Spleen (tissue), 11 donors: Measurements from ENCODE around the gene ATP6V1B1. TPM values are rescaled to one million over a fixed set of nuclear protein-coding genes. Genes with fewer than 3 reads are reported as not detected.
A peak's percentile ranks its signal among the peaks of the same experiment; 100 is the strongest.

Experiments
- DNase-seq: peaks from one replicate; pipeline ENCODE4 v3.0.0-alpha.2; 2020
- H3K27ac ChIP-seq, 8 donors: fragments of 200-600 bp; sonication (generic) in 7 of 8; 1 replicate in 4 of 8; 2 replicates in 4 of 8; pipeline versions ENCODE4 v1.5.0 to v1.8.0; 2016 to 2021; ENCODE audit warnings: inconsistent platforms in 4 of 8, mild to moderate bottlenecking in 4 of 8, moderate library complexity in 1 of 8
- H3K27me3 ChIP-seq, 7 donors: fragments of 200-600 bp; sonication (generic) in 6 of 7; replicated peaks in 1 of 7; 1 replicate in 4 of 7; 2 replicates in 3 of 7; pipeline versions ENCODE4 v1.5.0 to v1.8.0; 2016 to 2021; ENCODE audit warnings: inconsistent platforms in 3 of 7, mild to moderate bottlenecking in 1 of 7
- H3K36me3 ChIP-seq, 6 donors: fragments of 200-600 bp; sonication (generic) in 5 of 6; 1 replicate in 4 of 6; 2 replicates in 2 of 6; pipeline versions ENCODE4 v1.5.0 to v1.8.0; 2016 to 2021; ENCODE audit warnings: inconsistent platforms in 2 of 6
- H3K4me1 ChIP-seq, 6 donors: fragments of 200-600 bp; sonication (generic) in 5 of 6; 1 replicate in 3 of 6; 2 replicates in 3 of 6; pipeline versions ENCODE4 v1.5.0 to v1.8.0; 2016 to 2021; ENCODE audit warnings: inconsistent platforms in 3 of 6
- H3K4me3 ChIP-seq, 8 donors: fragments of 200-600 bp; sonication (generic) in 7 of 8; 1 replicate in 4 of 8; 2 replicates in 4 of 8; pipeline versions ENCODE4 v1.5.0 to v1.8.0; 2016 to 2021; ENCODE audit warnings: inconsistent platforms in 4 of 8, mild to moderate bottlenecking in 4 of 8, moderate library complexity in 2 of 8
- H3K9me3 ChIP-seq, 8 donors: fragments of 200-600 bp; sonication (generic) in 7 of 8; 1 replicate in 4 of 8; 2 replicates in 4 of 8; pipeline versions ENCODE4 v1.5.0 to v1.8.0; 2016 to 2021; ENCODE audit warnings: inconsistent platforms in 4 of 8
- CTCF ChIP-seq, 11 experiments: fragments of 200-600 bp in 7 of 11; fragments of 450-650 bp in 4 of 11; sonication (generic) in 4 of 11; IDR thresholded peaks in 8 of 11; conservative IDR thresholded peaks in 3 of 11; 1 replicate in 7 of 11; 2 replicates in 4 of 11; pipeline versions ENCODE4 v1.4.0 to v1.8.0; 2016 to 2021; ENCODE audit warnings: antibody characterized with exemption in 11 of 11, inconsistent platforms in 4 of 11, mild to moderate bottlenecking in 1 of 11
- POLR2A ChIP-seq, 3 donors: fragments of 450-650 bp; IDR thresholded peaks; one replicate each; pipeline ENCODE4 v1.5.1; 2017; ENCODE audit warnings: antibody characterized with exemption in 3 of 3, mild to moderate bottlenecking in 1 of 3
- POLR2AphosphoS5 ChIP-seq, 3 donors: sonication (generic); formaldehyde crosslinking; IDR thresholded peaks; one replicate each; pipeline ENCODE4 v1.5.1; 2017; ENCODE audit warnings: antibody characterized with exemption in 3 of 3
- WGBS, 5 donors: extraction: QIAGEN DNeasy Blood & Tissue Kit in 3 of 5; methylation state at CpG; one replicate each; pipeline versions ENCODE4 v1.1.5 to v1.1.7; 2013 to 2018; 5-methylcytosine and 5-hydroxymethylcytosine counted together
- intact Hi-C: fragments of 100-400 bp; cut with DNase I; formaldehyde crosslinking; loops from one replicate; pipeline ENCODE4 v1.15.0; 2023; ENCODE audit warnings: low total_unique reads
- polyA plus RNA-seq, 3 donors: library from polyadenylated mRNA; stranded (reverse); fragments of 200-250 nt; gene quantifications; one replicate each; pipeline ENCODE4 v1.2.1, GENCODE V29; 2013
- total RNA-seq, 7 donors: library from RNA; depleted of rRNA in 3 of 7; stranded (reverse); fragments of >200 nt in 3 of 7; fragmentation: NEBNext Ultra II Directional in 4 of 7; extraction: Animal tissue kit (Norgen Biotek cat#: 25700) in 4 of 7; gene quantifications; one replicate each; pipeline versions ENCODE4 v1.1.0 to v1.2.1, GENCODE V29; 2016 to 2021
- donor health status: healthy with polysubstance abuse.
- donor health status: DM: no; HTN: no; CAD: no; lungs with moderate emphysema.
- donor health status: DM: no; HTN: no; CAD: no.
- donor health status: Bipolar disorder and iron deficiency.
- donor health status: healthy.
- donor health status: DM: no; HTN: no; CAD: no.
- donor health status: DM: yes; HTN: yes; CAD: no.

The ATP6V1B1 gene
- total and polyA plus RNA-seq, 10 donors: 0.06 to 0.11 TPM; not detected in 8

GRCh38 chr2:71001592-71001927, 65.9 kb downstream of the ATP6V1B1 start:
- intact Hi-C loops: no loop called here
- Histone ChIP-seq H3K27me3 (no peaks in the 10 kb centered on the region), H3K36me3 (no peaks in the 10 kb centered on the region), H3K27ac (no peak overlapping the region), H3K4me3 (no peak overlapping the region), H3K4me1 (peaks cover 4 to 24% (median 11%) of the 10 kb centered on the region in 6 donors), H3K9me3 (no peaks in the 10 kb centered on the region)
- 70 to 88% (median 86%) methylated on average over 4 to 5 of the region's 5 CpGs for WGBS, 5 donors
- TF ChIP-seq CTCF (IDR thresholded peaks at IDR 0.05 in 8 of 11, conservative IDR thresholded peaks at IDR 0.05 in 3 of 11) (no peak), POLR2AphosphoS5 (IDR thresholded peaks at IDR 0.05) (no peak), POLR2A (IDR thresholded peaks at IDR 0.05) (no peak)
- DNase-seq: no peak

- Histone ChIP-seq H3K27me3 (no peaks in the 10 kb centered on the region), H3K4me3 (no peak overlapping the region), H3K9me3 (no peaks in the 10 kb centered on the region), H3K4me1 (peaks cover 4 to 24% (median 11%) of the 10 kb centered on the region in 6 donors), H3K27ac (no peak overlapping the region), H3K36me3 (no peaks in the 10 kb centered on the region)
- 55 to 70% (median 59%) methylated on average over 11 of the region's 11 CpGs for WGBS, 5 donors
- intact Hi-C loops: no loop called here
- peak; percentile 67 for DNase-seq
- TF ChIP-seq POLR2AphosphoS5 (IDR thresholded peaks at IDR 0.05) (no peak), POLR2A (IDR thresholded peaks at IDR 0.05) (no peak), CTCF (IDR thresholded peaks at IDR 0.05 in 8 of 11, conservative IDR thresholded peaks at IDR 0.05 in 3 of 11) (no peak)
These were observed 66.4 kb downstream of the ATP6V1B1 start for GRCh38 chr2:71001981-71002570.

GRCh38 chr2:71003396-71003795, 67.7 kb downstream of the ATP6V1B1 start:
- Histone ChIP-seq H3K9me3 (no peaks in the 10 kb centered on the region), H3K4me3 (no peak overlapping the region), H3K36me3 (no peaks in the 10 kb centered on the region), H3K27me3 (peaks cover 0 to 2% (median 0%) of the 10 kb centered on the region in 7 donors), H3K27ac (no peak overlapping the region), H3K4me1 (peaks cover 4 to 24% (median 11%) of the 10 kb centered on the region in 6 donors)
- peak; percentile 35 for DNase-seq
- TF ChIP-seq POLR2AphosphoS5 (IDR thresholded peaks at IDR 0.05) (no peak), CTCF (IDR thresholded peaks at IDR 0.05 in 8 of 11, conservative IDR thresholded peaks at IDR 0.05 in 3 of 11) (no peak), POLR2A (IDR thresholded peaks at IDR 0.05) (no peak)
- intact Hi-C loops: no loop called here
- 85 to 91% (median 89%) methylated on average over 6 of the region's 6 CpGs for WGBS, 5 donors

GRCh38 chr2:71003966-71004755, 68.5 kb downstream of the ATP6V1B1 start:
- no peak for TF ChIP-seq POLR2AphosphoS5 (IDR thresholded peaks at IDR 0.05)
- no peak for TF ChIP-seq CTCF (IDR thresholded peaks at IDR 0.05 in 8 of 11, conservative IDR thresholded peaks at IDR 0.05 in 3 of 11)
- TF ChIP-seq POLR2A (IDR thresholded peaks at IDR 0.05): no peak
- no peaks in the 10 kb centered on the region for H3K36me3 ChIP-seq
- intact Hi-C loops: no loop called here
- H3K9me3 ChIP-seq: no peaks in the 10 kb centered on the region
- H3K4me3 ChIP-seq: no peak overlapping the region
- no peak for DNase-seq
- H3K27me3 ChIP-seq: peaks cover 0 to 5% (median 0%) of the 10 kb centered on the region in 7 donors
- WGBS, 5 donors: 77 to 83% (median 81%) methylated on average over 10 to 11 of the region's 11 CpGs
- H3K27ac ChIP-seq: no peak overlapping the region
- peaks cover 4 to 23% (median 11%) of the 10 kb centered on the region in 6 donors for H3K4me1 ChIP-seq
